Vagina (tissue), 2 donors: ENCODE measurements around the gene FAM171A1.

Source experiments
- POLR2A ChIP-seq, 2 donors: fragments of 450-650 bp; IDR thresholded peaks; one replicate each; pipeline ENCODE4 v1.6.1; 2017; ENCODE audit warnings: antibody characterized with exemption in 2 of 2, mild to moderate bottlenecking in 2 of 2, moderate library complexity in 2 of 2
- POLR2AphosphoS5 ChIP-seq, 2 donors: sonication (generic); formaldehyde crosslinking; IDR thresholded peaks; one replicate each; pipeline ENCODE4 v1.9.0; 2017; ENCODE audit warnings: antibody characterized with exemption in 2 of 2, mild to moderate bottlenecking in 2 of 2, low read depth in 1 of 2; ENCODE audit not compliant: insufficient read depth in 1 of 2
- TF ChIP-seq, protein P1 (sequence below), 3 experiments: fragments of 450-650 bp in 2 of 3; fragments of 200-600 bp in 1 of 3; sonication (generic) in 1 of 3; IDR thresholded peaks; one replicate each; pipeline ENCODE4 v1.5.1; 2017 to 2019; ENCODE audit warnings: antibody characterized with exemption in 3 of 3, mild to moderate bottlenecking in 2 of 3, moderate library complexity in 2 of 3

DNA sequence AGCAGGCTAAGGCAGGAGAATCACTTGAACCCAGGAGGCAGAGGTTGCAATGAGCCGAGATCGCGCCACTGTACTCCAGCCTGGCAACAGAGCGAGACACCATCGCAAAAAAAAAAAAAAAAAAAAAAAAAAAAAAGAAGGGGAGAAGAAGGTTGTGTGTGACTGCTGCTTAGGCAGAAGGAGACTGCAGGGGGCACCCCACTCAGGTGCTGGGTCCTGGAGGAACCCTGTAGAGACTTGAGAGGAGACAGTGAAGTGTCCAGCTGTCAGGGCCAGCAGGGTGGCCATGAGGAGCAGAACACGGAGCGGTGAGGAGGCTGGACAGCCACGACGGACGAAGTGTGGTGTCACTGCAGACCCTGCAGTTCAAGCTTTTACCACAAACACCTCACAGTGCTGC is 103.6 kb downstream of the FAM171A1 start:
- TF ChIP-seq POLR2AphosphoS5 (IDR thresholded peaks at IDR 0.05; ENCODE audit: insufficient read depth in 1 of 2, low read depth in 1 of 2) (no peak), POLR2A (IDR thresholded peaks at IDR 0.05) (no peak)
- TF ChIP-seq, protein P1, sequence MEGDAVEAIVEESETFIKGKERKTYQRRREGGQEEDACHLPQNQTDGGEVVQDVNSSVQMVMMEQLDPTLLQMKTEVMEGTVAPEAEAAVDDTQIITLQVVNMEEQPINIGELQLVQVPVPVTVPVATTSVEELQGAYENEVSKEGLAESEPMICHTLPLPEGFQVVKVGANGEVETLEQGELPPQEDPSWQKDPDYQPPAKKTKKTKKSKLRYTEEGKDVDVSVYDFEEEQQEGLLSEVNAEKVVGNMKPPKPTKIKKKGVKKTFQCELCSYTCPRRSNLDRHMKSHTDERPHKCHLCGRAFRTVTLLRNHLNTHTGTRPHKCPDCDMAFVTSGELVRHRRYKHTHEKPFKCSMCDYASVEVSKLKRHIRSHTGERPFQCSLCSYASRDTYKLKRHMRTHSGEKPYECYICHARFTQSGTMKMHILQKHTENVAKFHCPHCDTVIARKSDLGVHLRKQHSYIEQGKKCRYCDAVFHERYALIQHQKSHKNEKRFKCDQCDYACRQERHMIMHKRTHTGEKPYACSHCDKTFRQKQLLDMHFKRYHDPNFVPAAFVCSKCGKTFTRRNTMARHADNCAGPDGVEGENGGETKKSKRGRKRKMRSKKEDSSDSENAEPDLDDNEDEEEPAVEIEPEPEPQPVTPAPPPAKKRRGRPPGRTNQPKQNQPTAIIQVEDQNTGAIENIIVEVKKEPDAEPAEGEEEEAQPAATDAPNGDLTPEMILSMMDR (IDR thresholded peaks at IDR 0.05): no peak
